Activated CD4-positive, alpha-beta T cell treated with anti-CD3 and anti-CD28 coated beads for 48 hours (primary cell): ENCODE data around the gene CD96.
"Not testable (repeated sequence)": the region's sequence is repeated elsewhere in the genome, so short reads cannot be mapped to it uniquely, and the experiment has no call there.

Experiments
- DNase-seq: peaks from one replicate; pipeline ENCODE4 v3.0.0-alpha.2; 2020

The CD96 gene

GRCh38 chr3:111595232-111595631 lies 53.2 kb downstream of the CD96 start, which contains the start of gene ZBED2:
TSS of gene ZBED2 (minus strand) at chr3:111595346. CDS start at chr3:111594201, 1,145 bp downstream.
- peak; percentile 61 for DNase-seq

GRCh38 chr3:111596328-111596727 lies 54.3 kb downstream of the CD96 start:
- DNase-seq = no peak

GRCh38 chr3:111598139-111598538 lies 56.1 kb downstream of the CD96 start:
- DNase-seq = no peak

DNA sequence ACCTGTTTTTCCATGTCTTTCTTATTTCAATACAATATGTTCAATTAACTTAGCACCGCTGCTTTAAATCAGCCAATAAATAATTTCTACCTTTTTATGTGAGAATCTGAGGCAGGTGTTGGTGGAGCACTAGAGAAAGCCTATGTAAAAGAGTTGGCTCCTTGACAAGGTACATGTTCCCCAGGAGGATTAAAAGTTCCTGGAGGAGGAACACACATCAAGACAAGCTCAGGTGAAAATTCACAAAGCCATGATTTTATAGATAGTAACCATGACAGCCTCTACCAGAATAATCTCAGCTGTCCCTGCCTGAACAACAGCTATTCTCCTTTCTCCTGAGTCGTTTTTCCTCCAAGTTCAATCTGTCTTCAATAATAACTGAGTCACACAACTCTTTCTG lies 56.6 kb downstream of the CD96 start:
- no peak for DNase-seq

DNA sequence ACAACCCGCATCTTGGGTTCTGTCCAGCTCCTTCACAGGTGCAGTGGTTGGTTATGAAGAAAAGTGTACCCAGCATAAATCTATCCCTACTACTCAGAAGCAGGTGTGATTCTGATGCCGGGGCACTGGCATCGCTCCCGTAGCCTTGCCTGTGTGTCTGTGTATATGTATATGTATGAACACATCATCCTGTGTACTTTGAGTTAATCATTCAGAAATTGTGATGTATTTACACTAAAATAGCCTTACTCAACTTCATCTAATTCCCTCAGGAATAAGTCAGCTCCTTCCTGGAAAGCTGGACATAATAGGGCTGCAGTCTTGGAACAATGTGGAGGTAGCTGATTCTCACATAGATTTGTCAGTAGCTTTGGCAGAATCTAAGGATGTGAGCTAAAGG lies 59.8 kb downstream of the CD96 start:
- DNase-seq = no peak

DNA sequence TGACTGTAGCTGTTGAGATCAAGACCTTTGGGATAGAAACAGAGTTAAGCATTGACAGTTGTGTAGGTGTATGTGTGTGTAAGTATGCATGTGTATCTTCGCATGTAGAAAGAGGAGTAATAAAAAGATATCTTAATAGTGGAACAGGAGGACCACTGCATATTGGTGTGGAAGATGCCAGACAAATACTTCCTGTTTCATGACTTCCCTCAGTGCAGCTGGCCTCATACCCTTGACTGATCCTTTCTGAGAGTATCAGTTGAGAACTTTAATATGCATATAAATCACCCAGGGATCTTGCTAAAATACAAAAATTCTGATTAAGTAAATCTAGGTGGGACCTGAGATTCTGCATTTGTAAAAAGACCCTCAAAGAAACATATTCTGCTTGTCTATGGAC lies 61.7 kb downstream of the CD96 start:
- no peak for DNase-seq

DNA sequence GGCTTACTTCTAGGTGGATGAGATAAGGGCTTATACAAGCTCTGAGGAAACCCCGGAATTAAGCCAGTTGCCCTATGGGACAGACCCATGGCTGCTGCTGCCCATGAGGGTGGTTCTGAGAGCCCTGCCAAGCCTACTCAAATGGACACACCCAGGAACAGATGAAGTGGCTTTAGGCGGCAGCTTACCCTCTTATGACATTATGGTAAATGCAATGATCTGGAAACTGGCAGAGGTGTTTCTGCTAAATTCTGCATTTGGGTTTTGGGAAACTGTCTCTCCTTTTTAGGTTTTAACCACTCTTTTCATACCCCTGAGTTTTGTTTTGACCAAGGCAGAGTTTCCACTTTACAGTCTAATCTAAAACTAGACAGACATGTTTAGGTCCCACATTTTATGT lies 62.1 kb downstream of the CD96 start:
- peak; percentile 60 for DNase-seq

- DNase-seq = peak; percentile 24
These were observed 63.0 kb downstream of the CD96 start for GRCh38 chr3:111605018-111605417.

DNA sequence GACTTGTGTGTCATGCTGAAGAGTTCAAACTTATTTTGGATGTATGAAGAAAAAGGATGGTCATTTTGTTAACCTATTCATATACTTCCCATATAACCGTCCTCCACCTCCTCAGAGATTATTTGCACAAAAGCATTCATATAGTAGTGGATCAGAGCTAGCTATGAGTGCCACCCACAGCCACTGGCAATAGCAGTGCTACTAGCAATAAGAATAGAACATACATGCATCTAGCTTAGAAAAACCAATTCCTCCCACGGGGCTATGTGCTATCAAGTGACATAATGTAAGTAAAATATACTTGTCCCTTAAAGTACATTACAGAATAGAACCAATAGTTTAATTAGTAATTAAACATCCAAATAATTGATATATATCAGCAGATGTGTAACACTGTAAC lies 63.5 kb downstream of the CD96 start:
- peak; percentile 40 for DNase-seq

GRCh38 chr3:111607240-111607920 lies 65.4 kb downstream of the CD96 start:
- no peak for DNase-seq

DNA sequence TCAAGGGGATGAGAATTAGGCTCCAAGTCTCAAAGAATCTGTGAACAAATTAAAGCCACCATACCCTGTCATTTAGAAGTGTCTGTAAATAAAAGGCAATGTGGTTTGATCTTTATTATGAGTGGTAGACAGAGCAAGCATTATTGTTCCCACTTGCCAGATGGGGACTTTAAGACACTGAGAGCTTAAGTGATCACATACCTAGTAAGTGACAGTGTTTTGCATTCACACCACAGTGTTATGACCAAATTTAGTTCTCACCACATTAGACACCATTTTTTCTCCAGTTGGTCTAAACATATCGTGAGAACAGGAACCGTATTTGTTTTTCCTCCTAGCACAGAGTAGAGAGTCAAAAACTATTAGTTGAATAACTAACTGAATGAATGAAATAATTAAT lies 66.4 kb downstream of the CD96 start:
- no peak for DNase-seq

DNA sequence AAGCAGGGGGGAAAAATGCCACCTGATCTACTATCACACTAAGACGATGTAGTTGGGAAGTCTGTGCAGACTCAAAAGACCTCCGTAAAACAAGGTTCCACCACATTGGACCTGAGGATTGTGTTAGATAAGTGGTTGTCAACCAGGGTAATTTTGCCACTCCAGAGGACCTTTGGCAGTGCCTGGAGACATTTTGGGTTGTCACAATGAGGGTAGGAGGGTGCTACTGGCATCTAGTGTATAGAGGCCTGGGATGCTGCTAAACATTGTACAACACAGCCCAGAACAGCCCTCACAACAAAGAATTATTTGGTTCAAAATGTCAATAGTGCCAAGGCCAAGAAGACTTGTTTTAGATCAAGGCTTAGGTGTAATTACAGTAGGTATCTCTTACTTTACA lies 67.7 kb downstream of the CD96 start:
- no peak for DNase-seq

GRCh38 chr3:111610189-111610588 lies 68.2 kb downstream of the CD96 start:
- peak; percentile 37 for DNase-seq

GRCh38 chr3:111610612-111611054 lies 68.6 kb downstream of the CD96 start:
- peak; percentile 62 for DNase-seq

DNA sequence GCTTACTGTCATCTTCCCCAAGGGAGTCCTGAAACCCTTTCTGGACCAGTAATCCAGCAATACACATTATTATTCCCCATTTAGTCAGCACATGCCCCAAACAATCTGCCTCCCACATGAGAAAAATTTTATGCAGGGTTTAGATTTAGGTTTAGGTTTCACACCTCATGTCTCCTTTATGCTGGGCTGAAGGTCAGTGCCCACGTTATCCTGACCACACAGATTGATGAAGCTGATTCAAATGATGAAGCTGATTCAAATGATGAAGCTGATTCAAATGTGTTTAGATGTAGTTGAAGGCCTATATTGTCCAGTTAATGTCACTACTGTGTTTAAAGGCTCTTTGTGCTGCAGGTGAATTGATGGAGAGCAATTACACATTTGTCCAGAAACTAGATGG lies 71.3 kb downstream of the CD96 start:
- peak; percentile 27 for DNase-seq

GRCh38 chr3:111615880-111616279 lies 73.9 kb downstream of the CD96 start:
- DNase-seq = no peak

- DNase-seq = peak; percentile 81
These were observed 74.6 kb downstream of the CD96 start for GRCh38 chr3:111616417-111617105.

DNA sequence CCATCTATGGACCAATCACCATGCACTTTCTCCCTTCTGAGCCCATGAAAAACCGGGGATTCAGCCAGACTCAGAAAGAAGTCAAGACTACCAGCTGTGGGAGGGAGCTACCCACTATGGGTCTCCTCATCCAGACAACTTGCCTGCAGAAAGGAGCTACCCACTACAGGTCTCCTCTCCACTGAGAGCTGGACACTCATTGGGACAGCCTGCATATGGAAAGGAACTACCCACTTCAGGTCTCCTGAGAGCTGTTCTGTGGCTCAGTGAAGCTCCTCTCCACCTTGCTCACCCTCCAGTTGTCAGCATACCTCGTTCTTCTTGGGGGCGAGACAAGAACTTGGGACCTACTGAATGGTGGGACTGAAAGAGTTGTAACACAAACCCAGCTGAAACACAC lies 75.4 kb downstream of the CD96 start:
- peak; percentile 17 for DNase-seq

- peak; percentile 36 for DNase-seq
These were observed 76.1 kb downstream of the CD96 start for GRCh38 chr3:111617912-111618601.

GRCh38 chr3:111618945-111619344 lies 76.9 kb downstream of the CD96 start:
- no peak for DNase-seq

DNA sequence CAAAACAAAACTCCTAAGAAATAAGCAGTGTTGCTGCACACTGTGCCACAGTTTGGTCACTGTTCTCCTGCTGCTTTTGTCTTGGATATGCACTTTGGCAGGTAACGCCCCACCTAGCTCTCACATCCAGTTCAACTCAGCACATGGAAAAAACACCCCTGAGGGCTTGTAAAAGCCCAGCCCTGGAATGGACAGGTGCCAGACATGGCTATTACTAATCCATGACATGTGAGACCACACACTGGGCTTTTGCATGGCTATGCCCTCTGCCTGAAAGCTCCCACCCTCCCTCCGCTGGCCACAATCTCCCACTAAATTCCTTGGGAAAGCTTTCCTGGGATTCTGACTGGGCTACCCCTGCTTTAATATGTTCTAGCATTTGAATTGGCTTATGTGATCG lies 77.8 kb downstream of the CD96 start:
- DNase-seq = no peak

GRCh38 chr3:111621535-111621934 lies 79.5 kb downstream of the CD96 start:
- DNase-seq = peak; percentile 77

- DNase-seq = no peak
These were observed 85.1 kb downstream of the CD96 start for GRCh38 chr3:111627092-111627491.

DNA sequence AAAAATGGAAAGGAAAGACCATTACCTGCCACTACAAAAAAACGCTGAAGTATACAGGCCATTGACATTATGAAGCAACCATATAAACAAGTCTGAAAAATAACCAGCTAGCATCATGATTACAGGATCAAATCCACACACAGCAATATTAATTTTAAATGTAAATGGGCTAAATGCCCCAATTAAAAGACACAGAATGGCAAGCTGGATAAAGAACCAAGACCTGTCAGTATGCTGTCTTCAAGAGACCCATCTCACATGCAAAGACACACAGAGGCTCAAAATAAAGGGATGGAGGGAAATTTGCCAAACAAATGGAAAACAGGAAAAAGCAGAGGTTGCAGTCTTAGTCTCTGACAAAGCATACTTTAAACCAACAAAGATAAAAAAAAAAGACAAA lies 87.0 kb downstream of the CD96 start:
- DNase-seq = not testable (repeated sequence)
